K562 (cell line): ENCODE data around the gene SP100. TPM values are rescaled to one million over a fixed set of nuclear protein-coding genes. Genes with fewer than 3 reads are reported as not detected.

Experiments used
- ATAC-seq: fragments of 200-7000 bp; cut with Tn5 transposase; 3 replicates; pipeline ENCODE4 v1.9.1; 2020; ENCODE audit warnings: moderate library complexity
- BruUV-seq: library from RNA; stranded (reverse); fragments of 400-500 nt; replicated peaks from 2 replicates; lab custom pipeline; 2021; lab: Mats Ljungman, UMichigan
- CTCF ChIA-PET: fragments of 300-600 bp; formaldehyde crosslinking; extraction: SDS; loops from one replicate; lab custom pipeline; 2021; ENCODE audit warnings: low intra/inter-chr PET ratio; lab: Yijun Ruan, JAX
- POLR2A ChIA-PET: fragments of 300-600, 350-650 bp; sonication (Branson Sonifier 250); formaldehyde crosslinking; extraction: SDS; loops from one replicate; lab custom pipeline; 2021; ENCODE audit warnings: antibody characterized with exemption, inconsistent platforms; lab: Yijun Ruan, JAX
- DNase-seq, 4 experiments: peaks; one replicate each; pipeline versions ENCODE4 v3.0.0 to v3.0.0-alpha.2; 2011 to 2018; ENCODE audit warnings: low spot score in 3 of 4, mixed read lengths in 3 of 4; ENCODE audit errors: extremely low read depth in 1 of 4
- FAIRE-seq: peaks from 2 replicates; lab custom pipeline; 2011; peaks lifted over from hg19 to GRCh38; lab: Jason Lieb, UNC
- H2AFZ ChIP-seq: 2 replicates; pipeline ENCODE4 v1.6.0; 2011; ENCODE audit warnings: low read depth, low read length, control low read depth, inconsistent platforms
- H3K27ac ChIP-seq: fragments of 200-600 bp; 3 replicates; pipeline ENCODE4 v1.8.0; 2011; ENCODE audit warnings: low read depth, mild to moderate bottlenecking, control low read depth, inconsistent platforms, low read length, moderate library complexity, mixed read lengths; ENCODE audit errors: extremely low read depth
- H3K27me3 ChIP-seq, 2 experiments: fragments of 300-600 bp in 1 of 2; 2 replicates in 1 of 2; 3 replicates in 1 of 2; pipeline versions ENCODE4 v1.6.0 to v1.8.0; 2011; ENCODE audit warnings: inconsistent platforms in 2 of 2, low read length in 2 of 2, mild to moderate bottlenecking in 1 of 2, mixed read lengths in 1 of 2, moderate library complexity in 1 of 2; ENCODE audit not compliant: control insufficient read depth in 2 of 2, insufficient read depth in 2 of 2
- H3K36me3 ChIP-seq: fragments of 300-600 bp; 3 replicates; pipeline ENCODE4 v1.8.0; 2011; ENCODE audit warnings: mild to moderate bottlenecking, low read length, inconsistent platforms; ENCODE audit not compliant: control insufficient read depth, insufficient read depth
- H3K4me1 ChIP-seq, 2 experiments: fragments of 200-600 bp in 1 of 2; replicated peaks in 1 of 2; 2 replicates in 1 of 2; 3 replicates in 1 of 2; pipeline versions ENCODE4 v1.5.1 to v1.8.0; 2011; ENCODE audit warnings: inconsistent platforms in 2 of 2, low read length in 2 of 2, mild to moderate bottlenecking in 1 of 2, mixed read lengths in 1 of 2, moderate library complexity in 1 of 2; ENCODE audit not compliant: control insufficient read depth in 2 of 2, insufficient read depth in 2 of 2
- H3K4me2 ChIP-seq: 2 replicates; pipeline ENCODE4 v1.6.1; 2011; ENCODE audit warnings: low read length, control low read depth, inconsistent platforms, mixed read lengths; ENCODE audit not compliant: insufficient read depth
- H3K4me3 ChIP-seq: fragments of 200-600 bp; sonication (generic), shearing (Covaris generic); 2 replicates; pipeline ENCODE4 v1.5.1; 2016; ENCODE audit warnings: control low read depth, inconsistent platforms
- H3K79me2 ChIP-seq: fragments of 200-600 bp; 3 replicates; pipeline ENCODE4 v1.8.0; 2011; ENCODE audit warnings: low read length, inconsistent platforms; ENCODE audit not compliant: control insufficient read depth, insufficient read depth
- H3K9ac ChIP-seq, 2 experiments: 2 replicates each; pipeline versions ENCODE4 v1.6.0 to v1.6.1; 2011; ENCODE audit warnings: low read depth in 2 of 2, low read length in 2 of 2, control low read depth in 1 of 2, inconsistent platforms in 1 of 2, mild to moderate bottlenecking in 1 of 2, mixed read lengths in 1 of 2; ENCODE audit not compliant: insufficient read depth in 1 of 2
- H3K9me1 ChIP-seq: one replicate; pipeline ENCODE4 v1.6.0; 2011; ENCODE audit warnings: inconsistent platforms, mild to moderate bottlenecking, low read length, moderate library complexity; ENCODE audit not compliant: control insufficient read depth, insufficient read depth
- H3K9me3 ChIP-seq: replicated peaks from 2 replicates; pipeline ENCODE4 v1.5.1; 2011; ENCODE audit warnings: low read depth, low read length, inconsistent platforms; ENCODE audit not compliant: control insufficient read depth, insufficient read depth
- H4K20me1 ChIP-seq: replicated peaks from 2 replicates; pipeline ENCODE4 v1.6.1; 2011; ENCODE audit warnings: low read length, inconsistent platforms, mixed read lengths; ENCODE audit not compliant: control insufficient read depth, insufficient read depth
- ARHGAP35 ChIP-seq: fragments of 450-650 bp; IDR thresholded peaks from 2 replicates; pipeline ENCODE4 v1.6.1; 2018; ENCODE audit not compliant: partially characterized antibody
- FOSL1 ChIP-seq: fragments of 200-800 bp; sonication (Bioruptor generic); conservative IDR thresholded peaks from 2 replicates; pipeline ENCODE4 v1.6.1; 2016; ENCODE audit warnings: missing genetic modification characterization, missing compliant biosample characterization
- KDM1A ChIP-seq, 2 experiments: fragments of 450-650 bp; IDR thresholded peaks; 2 replicates each; pipeline ENCODE4 v1.6.1; 2016; ENCODE audit warnings: mild to moderate bottlenecking in 2 of 2
- RCOR1 ChIP-seq, 2 experiments: IDR thresholded peaks; 2 replicates each; pipeline ENCODE4 v1.6.1; 2012; ENCODE audit warnings: low read depth in 2 of 2, low read length in 2 of 2, borderline replicate concordance in 1 of 2, improper control_type of control experiment in 1 of 2
- ZNF165 ChIP-seq: fragments of 250-450 bp; sonication (Bioruptor Pico); IDR thresholded peaks from 2 replicates; pipeline ENCODE4 v1.4.0; 2020; ENCODE audit warnings: borderline replicate concordance
- ZNF175 ChIP-seq: fragments of 200-800 bp; sonication (Bioruptor generic); IDR thresholded peaks from 2 replicates; pipeline ENCODE4 v1.6.1; 2016; ENCODE audit warnings: low read depth, mild to moderate bottlenecking, missing genetic modification characterization, missing compliant biosample characterization
- WGBS: fragments of 100-300 bp; shearing (Covaris generic); methylation state at CpG from one replicate; pipeline ENCODE4 v1.1.6; 2016; ENCODE audit warnings: low coverage, mixed read lengths; ENCODE audit not compliant: insufficient coverage; ENCODE audit errors: missing lambda C conversion rate; 5-methylcytosine and 5-hydroxymethylcytosine counted together
- in situ Hi-C: fragments of 300-500 bp; cut with MboI; formaldehyde crosslinking; loops from 4 replicates; pipeline ENCODE4 v1.15.0; 2018; ENCODE audit warnings: inconsistent platforms, mixed read lengths
- intact Hi-C: fragments of 100-400 bp; cut with micrococcal nuclease; formaldehyde crosslinking; loops from 2 replicates; pipeline ENCODE4 v1.14.2; 2022
- polyA plus RNA-seq, 8 experiments: library from polyadenylated mRNA; depleted of rRNA in 4 of 8; stranded (reverse) in 5 of 8; unstranded in 3 of 8; fragments of >200 nt; fragmentation: Nextera tagmentation in 2 of 8; fragmentation: Illumina TruSeq in 1 of 8; extraction: Ambion mirVana in 2 of 8; extraction: Trizol in 1 of 8; gene quantifications; 2 replicates each; pipeline versions ENCODE4 v1.2.1 to v1.2.3, GENCODE V29; 2011 to 2014; ENCODE audit warnings: inconsistent platforms in 1 of 8, missing spikeins in 1 of 8
- total RNA-seq, 7 experiments: library from RNA; depleted of rRNA in 6 of 7; stranded (reverse); fragments of >200 nt in 6 of 7; fragmentation: Illumina TruSeq in 2 of 7; extraction: Trizol in 2 of 7; gene quantifications; 2 replicates each; pipeline versions ENCODE4 v1.2.1 to v1.2.3, GENCODE V29; 2011 to 2021; ENCODE audit warnings: low replicate concordance in 1 of 7
- TF ChIP-seq, protein P1 (sequence below): fragments of 450-650 bp; formaldehyde crosslinking; IDR thresholded peaks from 2 replicates; pipeline ENCODE4 v1.4.0; 2020; ENCODE audit warnings: mild to moderate bottlenecking, moderate library complexity

The SP100 gene
- total and polyA plus RNA-seq, 9 of the 15 experiments (the other 6 are each of a cell fraction or from before 2014, with no cell fraction given), result 19.2 to 39.2 (median 34.6) TPM

GRCh38 chr2:230512955-230513748, 97.2 kb downstream of the SP100 start:
- H3K4me1 ChIP-seq, result no peaks in the 10 kb centered on the region
- no peak for DNase-seq
- no peak overlapping the region for H3K4me3 ChIP-seq
- no peaks in the 10 kb centered on the region for H3K79me2 ChIP-seq
- FAIRE-seq, result no peak
- H4K20me1 ChIP-seq, result no peaks in the 10 kb centered on the region
- intact Hi-C loops (no loop called here), in situ Hi-C loops (no loop called here)
- no peaks in the 10 kb centered on the region for H3K9me1 ChIP-seq
- no peak overlapping the region for H3K9ac ChIP-seq
- H3K27me3 ChIP-seq, result no peaks in the 10 kb centered on the region
- no peak overlapping the region for H3K4me2 ChIP-seq
- no TSS peak for BruUV-seq
- H3K9me3 ChIP-seq, result no peaks in the 10 kb centered on the region
- ATAC-seq, result no peak
- ChIA-PET CTCF (no interaction called here), POLR2A (no interaction called here)
- TF ChIP-seq FOSL1 (tag) (0 out of 2 replicates have a peak, but pooled peaks have one; percentile 16), RCOR1 (IDR thresholded peaks at IDR 0.05; ENCODE audit: borderline replicate concordance in 1 of 2, low read depth in 2 of 2, low read length in 2 of 2) (peak in 1 of 2 experiments; percentile 38; a peak in 1 of 4 replicates), ZNF175 (CRISPR knock-in tag) (no peak), ZNF165 (no peak), ARHGAP35 (no peak), KDM1A (IDR thresholded peaks at IDR 0.05) (peak; percentile 58 to 64; a peak in 3 of 4 replicates)
- TF ChIP-seq, protein P1, sequence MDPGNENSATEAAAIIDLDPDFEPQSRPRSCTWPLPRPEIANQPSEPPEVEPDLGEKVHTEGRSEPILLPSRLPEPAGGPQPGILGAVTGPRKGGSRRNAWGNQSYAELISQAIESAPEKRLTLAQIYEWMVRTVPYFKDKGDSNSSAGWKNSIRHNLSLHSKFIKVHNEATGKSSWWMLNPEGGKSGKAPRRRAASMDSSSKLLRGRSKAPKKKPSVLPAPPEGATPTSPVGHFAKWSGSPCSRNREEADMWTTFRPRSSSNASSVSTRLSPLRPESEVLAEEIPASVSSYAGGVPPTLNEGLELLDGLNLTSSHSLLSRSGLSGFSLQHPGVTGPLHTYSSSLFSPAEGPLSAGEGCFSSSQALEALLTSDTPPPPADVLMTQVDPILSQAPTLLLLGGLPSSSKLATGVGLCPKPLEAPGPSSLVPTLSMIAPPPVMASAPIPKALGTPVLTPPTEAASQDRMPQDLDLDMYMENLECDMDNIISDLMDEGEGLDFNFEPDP (CRISPR knock-in tag), result no peak
- H3K36me3 ChIP-seq, result no peaks in the 10 kb centered on the region
- H3K27ac ChIP-seq, result no peak overlapping the region
- no peak overlapping the region for H2AFZ ChIP-seq
- 52% methylated on average over 3 of the region's 4 CpGs for WGBS
